A549 treated with dexamethasone at 1 μM for 4 hours (cell line): Measurements from ENCODE around the gene NOVA2. TPM values are rescaled to one million over a fixed set of nuclear protein-coding genes. Genes with fewer than 3 reads are reported as not detected.

ENCODE experiments used
- total RNA-seq: library from RNA; stranded (reverse); fragments of 200-300 nt; extraction: Qiagen RNA extraction; gene quantifications from 5 replicates; pipeline ENCODE4 v1.2.3, GENCODE V29; 2022

NOVA2 gene, protein sequence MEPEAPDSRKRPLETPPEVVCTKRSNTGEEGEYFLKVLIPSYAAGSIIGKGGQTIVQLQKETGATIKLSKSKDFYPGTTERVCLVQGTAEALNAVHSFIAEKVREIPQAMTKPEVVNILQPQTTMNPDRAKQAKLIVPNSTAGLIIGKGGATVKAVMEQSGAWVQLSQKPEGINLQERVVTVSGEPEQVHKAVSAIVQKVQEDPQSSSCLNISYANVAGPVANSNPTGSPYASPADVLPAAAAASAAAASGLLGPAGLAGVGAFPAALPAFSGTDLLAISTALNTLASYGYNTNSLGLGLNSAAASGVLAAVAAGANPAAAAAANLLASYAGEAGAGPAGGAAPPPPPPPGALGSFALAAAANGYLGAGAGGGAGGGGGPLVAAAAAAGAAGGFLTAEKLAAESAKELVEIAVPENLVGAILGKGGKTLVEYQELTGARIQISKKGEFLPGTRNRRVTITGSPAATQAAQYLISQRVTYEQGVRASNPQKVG
- 1.0 to 1.7 TPM (median 1.3 TPM) in 5 replicates for total RNA-seq

DNA sequence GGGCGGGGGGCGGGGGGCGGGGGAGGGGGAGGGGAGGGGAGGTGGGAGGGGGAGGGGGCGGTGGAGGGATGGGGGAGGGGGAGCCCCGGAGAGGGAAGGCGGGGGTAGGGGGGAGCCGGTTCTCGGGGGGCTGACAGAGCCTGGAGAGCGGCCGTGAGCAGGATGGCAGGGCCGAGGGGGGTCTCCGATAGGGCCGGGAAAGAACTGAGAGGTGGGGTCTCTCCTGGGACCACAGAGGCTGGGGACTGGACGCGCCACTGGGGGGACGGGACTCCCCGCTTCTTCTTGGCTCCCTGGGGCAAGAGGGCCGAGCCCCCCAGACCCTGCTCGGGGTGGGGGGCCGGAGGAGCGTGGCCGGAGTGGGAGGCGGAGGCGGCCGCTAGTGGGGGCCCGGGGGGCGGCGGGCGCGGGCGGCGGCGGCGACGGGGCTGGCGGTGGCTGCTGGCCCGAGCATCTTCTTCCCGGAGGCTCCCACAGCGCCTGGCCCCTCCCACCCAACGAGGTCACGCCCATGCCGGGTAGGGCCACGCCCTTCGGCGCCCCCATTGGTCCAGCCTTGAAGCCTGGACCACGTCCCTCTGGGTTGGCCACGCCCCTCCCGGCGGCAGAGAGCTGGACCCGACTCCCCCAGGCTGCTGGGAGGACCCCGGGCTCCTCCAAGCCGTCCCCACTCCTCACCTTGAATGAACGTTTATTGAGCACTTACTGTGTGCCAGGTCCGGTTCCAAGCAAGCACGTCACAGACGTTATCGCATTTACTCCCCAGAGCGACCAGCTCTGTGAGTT lies at the start of gene NOVA2:
NOVA2 (minus strand) TSS at position 313 of the 786 bp plus-strand sequence. CDS start 514 bp downstream, outside the sequence.

DNA sequence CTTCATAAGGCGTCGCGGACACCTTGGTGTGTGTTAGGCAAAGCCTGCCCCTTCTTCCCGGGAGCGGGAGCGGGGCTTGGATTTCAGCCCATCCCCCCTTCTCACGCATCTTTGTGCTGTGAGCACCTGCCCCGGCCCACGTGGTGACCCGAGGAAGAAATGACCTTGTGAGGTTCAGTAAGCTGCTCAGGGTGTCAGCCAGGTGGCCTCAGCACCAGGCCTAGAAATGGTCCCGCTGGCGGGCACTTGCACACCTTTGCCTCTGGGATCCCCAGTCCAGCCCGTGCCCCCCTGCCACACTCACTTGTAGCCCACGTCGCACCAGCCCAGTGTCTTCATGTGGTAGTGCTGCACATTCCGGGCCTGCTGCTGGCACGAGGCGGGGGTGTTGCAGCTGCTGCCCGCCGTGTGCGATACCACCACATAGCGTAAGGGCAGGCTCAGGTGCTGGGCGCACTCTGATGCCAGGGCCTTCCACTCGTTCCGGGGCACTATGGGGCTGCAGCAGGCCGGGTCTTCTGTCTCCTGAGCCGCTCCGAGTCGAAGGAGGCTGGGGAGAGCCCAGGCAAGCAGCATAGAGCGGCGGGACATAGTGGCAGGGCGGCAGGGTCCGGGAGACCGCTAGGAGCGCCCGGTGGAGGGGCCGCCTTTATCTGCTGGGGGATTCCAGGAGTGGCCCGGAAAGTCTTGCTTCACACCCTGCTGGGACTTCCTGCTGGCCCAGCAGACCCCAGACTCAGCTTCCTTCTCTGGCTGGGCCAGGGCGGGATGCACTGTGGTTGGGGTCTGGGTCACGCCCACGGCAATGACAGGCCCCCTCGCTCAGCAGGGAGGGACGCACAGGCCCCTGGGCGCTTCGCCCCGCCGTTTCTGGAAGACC lies 49.0 kb upstream of the NOVA2 start, which contains the start of gene PGLYRP1:
PGLYRP1 (minus strand) TSS at position 623 of the 880 bp plus-strand sequence; CDS start at position 591, 32 bp downstream.

DNA sequence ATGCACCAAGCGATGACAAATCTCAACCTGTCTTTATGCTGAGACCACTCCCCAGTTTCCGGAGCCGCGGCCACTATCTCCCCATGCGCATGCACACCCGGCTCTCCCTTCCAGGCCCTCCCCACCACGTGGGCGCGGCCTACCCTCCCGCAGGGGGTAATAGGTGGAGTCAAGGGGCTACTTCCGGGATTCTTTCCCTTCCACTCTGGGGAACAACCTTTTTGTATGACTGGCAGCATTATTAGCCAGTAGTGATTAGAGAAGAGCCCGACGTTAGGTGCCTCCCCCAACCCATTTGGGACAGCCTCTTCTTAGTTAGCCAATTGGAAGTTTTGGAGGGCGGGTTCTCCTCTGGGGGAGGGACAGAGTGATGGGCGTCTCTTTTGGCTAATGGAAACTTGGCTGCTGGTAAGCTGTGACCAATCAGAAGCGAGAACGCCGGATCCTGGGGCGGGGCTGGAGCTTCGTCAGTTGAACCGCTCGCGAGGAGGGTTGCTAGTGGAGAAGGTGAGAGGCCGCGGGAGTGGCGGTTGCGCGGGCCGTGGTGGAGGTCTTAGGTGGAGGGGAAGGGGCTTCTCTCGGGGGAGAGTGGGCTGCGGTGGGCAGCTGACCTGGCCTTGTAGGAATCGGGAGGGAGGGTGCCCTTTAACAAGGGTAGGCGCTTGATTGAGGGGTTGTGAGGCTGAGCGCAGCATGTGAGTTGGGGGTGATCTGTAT lies 21.5 kb upstream of the NOVA2 start, which contains the start of gene CCDC61:
CCDC61 (plus strand) TSS at position 470 of the 717 bp plus-strand sequence. CDS start 7,552 bp downstream, outside the sequence.

DNA sequence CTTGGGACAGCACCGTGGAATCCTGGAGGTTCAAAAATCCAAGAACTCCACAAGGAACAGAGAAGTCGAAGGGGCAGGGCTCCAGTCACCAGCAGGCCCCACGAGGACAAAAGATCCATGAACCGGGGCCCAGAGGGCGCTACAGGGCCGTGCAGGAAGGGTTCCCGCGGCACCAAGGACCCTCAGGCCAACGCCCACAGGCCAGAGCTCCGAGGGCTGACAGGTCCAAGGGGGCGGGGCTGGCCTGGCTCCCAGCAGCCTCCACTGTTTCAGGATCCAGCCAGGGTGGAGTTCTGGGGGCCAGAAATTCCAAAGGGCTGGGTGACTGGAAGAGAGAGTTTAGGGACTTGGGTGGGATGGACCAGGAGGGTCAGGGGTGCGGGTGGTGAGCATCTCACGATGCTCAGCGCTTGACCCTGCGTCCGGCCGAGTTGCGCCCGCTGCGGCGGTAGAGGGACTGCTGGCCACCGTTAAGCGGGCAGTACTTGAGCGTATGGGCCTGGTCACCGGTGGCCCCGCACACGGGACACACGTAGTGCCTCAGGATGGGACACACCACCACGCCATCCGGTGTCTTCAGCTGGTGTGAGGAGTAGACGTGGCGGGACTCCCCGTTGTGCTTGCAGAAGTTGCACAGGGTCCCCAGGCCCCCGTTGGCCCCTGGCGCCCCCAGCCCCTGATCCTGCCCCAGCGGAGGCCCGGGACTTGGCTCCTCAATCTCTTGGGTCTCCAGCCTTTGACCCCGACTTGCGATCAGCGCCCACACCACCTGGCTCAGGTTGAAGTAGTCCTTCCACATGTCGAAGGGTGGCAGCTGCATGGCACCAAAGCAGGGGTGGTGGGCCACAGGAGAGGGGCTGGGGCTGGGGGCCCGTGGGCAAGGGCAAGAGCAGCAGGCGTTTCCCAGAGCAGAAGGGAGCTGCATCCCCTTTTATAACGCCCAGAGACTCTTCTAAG lies 59.5 kb downstream of the NOVA2 start, which contains the start of gene NANOS2:
NANOS2 (minus strand) TSS at position 905 of the 957 bp plus-strand sequence; CDS start at position 820, 85 bp downstream.

DNA sequence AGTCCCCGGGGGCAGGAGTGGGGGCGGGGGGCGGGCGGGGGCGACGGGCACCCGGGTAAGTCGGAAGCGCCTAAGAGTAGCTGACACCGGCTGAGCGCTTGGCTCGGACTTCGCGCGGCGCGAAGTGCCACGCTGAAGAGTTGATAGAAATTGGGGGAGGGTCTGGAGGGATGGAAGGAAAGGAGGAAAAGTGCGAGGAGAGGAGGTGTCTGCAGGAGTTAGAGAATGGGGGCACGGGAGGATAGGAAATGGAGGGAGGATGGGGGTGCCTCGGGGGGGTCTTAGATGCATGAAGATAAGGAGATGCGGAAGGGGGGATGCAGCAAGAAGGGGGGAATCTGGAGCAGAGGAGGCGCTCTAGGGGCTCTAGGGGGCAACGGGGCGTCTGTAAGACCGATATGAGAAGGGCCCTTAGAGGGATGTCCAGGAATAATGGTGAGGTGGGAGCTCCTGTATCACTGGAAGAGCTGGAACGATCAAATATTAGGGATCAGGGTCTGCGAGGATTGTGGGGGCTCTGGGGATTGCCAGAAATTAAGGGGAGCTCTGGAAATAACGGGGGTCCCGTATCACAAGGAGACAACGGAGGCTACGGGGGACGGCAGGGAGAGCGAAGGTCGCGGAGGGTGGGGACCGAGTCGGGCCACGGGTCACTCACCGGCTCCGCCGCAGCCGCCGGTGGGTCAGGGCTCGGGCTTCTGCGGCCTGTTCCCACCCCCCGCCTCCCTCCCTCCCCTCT lies 71.6 kb downstream of the NOVA2 start, which contains the start of gene MYPOP:
MYPOP (minus strand) TSS at position 702 of the 739 bp plus-strand sequence. CDS start 840 bp downstream, outside the sequence.

DNA sequence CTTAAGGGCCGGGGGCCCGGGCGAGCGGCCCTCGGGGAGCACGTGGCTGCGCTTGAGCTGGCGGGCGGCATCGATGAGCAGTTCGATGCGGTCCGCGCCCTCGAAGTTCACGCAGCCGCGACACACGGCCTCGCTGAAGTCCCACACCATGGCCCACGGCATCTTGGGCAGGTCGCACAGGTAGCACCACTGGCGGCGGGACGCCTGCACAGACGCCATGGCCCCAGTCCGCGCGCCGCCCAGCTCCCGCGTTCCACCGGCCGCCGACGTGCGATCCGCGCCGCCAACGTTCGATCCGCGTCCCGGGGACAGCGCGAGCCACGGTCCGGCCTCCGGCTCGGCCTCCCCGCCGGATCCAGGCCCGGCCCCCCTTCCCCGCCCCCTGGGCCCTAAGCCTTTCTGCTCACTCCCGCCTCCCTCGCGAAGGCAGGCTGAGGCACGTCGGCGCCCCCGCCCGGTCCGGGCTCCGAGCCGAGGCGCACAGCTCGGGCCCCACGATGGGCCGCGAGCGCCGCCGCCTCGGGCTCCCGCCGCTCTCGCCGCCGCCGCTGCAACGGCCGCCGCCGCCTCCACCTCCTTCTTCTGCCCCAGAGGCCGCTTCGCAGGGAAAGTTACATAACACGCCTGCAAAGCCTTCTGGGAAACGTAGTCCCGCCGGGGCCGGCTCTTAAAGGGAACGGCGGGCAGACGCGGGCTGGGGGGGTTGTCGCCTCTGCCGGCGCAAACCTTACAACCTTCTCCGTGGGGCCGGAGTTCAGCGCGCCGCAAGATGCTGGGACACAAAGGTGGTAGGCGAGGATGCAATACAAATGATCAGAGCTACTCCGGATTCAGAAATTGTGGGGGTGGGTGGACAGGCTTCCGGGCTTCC lies 87.9 kb downstream of the NOVA2 start, which contains the start of gene IRF2BP1:
IRF2BP1 (minus strand) TSS at position 586 of the 871 bp plus-strand sequence; CDS start at position 219, 367 bp downstream.

Other genes starting within 250 kb of the NOVA2 start
- gene FBXO46, start 243.0 kb downstream of the NOVA2 start, total RNA-seq, result 7.0 to 12.9 TPM (median 10.9 TPM) in 5 replicates
- gene MEIOSIN, start 240.4 kb downstream of the NOVA2 start, total RNA-seq, result 0.02 to 0.09 TPM (median 0.05 TPM) in 5 replicates
- gene SIX5, start 204.6 kb downstream of the NOVA2 start, total RNA-seq, result 13.3 to 26.4 TPM (median 25.2 TPM) in 5 replicates
- gene DMPK, start 191.4 kb downstream of the NOVA2 start, total RNA-seq, result 24.2 to 45.1 TPM (median 38.9 TPM) in 5 replicates
- gene DMWD, start 181.0 kb downstream of the NOVA2 start, total RNA-seq, result 16.2 to 37.1 TPM (median 33.7 TPM) in 5 replicates
- gene RSPH6A, start 158.6 kb downstream of the NOVA2 start, total RNA-seq, result 0.04 TPM in 2 of 5 replicates, not detected in the others
- 44.8 to 77.4 TPM (median 74.5 TPM) in 5 replicates for gene SYMPK, start 110.7 kb downstream of the NOVA2 start, total RNA-seq
- gene FOXA3, start 109.5 kb downstream of the NOVA2 start, total RNA-seq, result 0.51 to 0.93 TPM (median 0.73 TPM) in 5 replicates
- 20.8 to 37.5 TPM (median 33.3 TPM) in 5 replicates for gene IRF2BP1, start 87.7 kb downstream of the NOVA2 start, total RNA-seq
- 5.6 to 10.4 TPM (median 9.7 TPM) in 5 replicates for gene MYPOP, start 71.3 kb downstream of the NOVA2 start, total RNA-seq
- 0.07 TPM in 1 of 5 replicates, not detected in the others for gene NANOS2, start 59.1 kb downstream of the NOVA2 start, total RNA-seq
- gene CCDC61, start 21.6 kb upstream of the NOVA2 start, total RNA-seq, result 3.4 to 5.8 TPM (median 5.7 TPM) in 5 replicates
- not detected in 5 replicates for gene PGLYRP1, start 49.2 kb upstream of the NOVA2 start, total RNA-seq
- gene IGFL4, start 67.1 kb upstream of the NOVA2 start, total RNA-seq, result 0.16 to 0.52 TPM (median 0.47 TPM) in 5 replicates
- gene IGFL3, start 150.8 kb upstream of the NOVA2 start, total RNA-seq, result 0.15 to 0.44 TPM (median 0.29 TPM) in 3 of 5 replicates, not detected in the others
- 0.31 to 1.3 TPM (median 0.65 TPM) in 5 replicates for gene IGFL2, start 174.4 kb upstream of the NOVA2 start, total RNA-seq